Stimulated activated naive CD4-positive, alpha-beta T cell (primary cell): ENCODE data around the gene CYB561A3.

Source experiments
- DNase-seq, 6 experiments: peaks; one replicate each; lab custom pipeline; 2025; lab: John Stamatoyannopoulos, UW

The CYB561A3 gene

GRCh38 chr11:61325649-61326414 is 35.9 kb downstream of the CYB561A3 start:
- no peak for DNase-seq

GRCh38 chr11:61315260-61315659 is 46.4 kb downstream of the CYB561A3 start:
- no peak for DNase-seq

- no peak for DNase-seq
These were observed 50.9 kb downstream of the CYB561A3 start for GRCh38 chr11:61310749-61311148.

- DNase-seq: no peak
These were observed 51.9 kb downstream of the CYB561A3 start for GRCh38 chr11:61309739-61310138.

GRCh38 chr11:61309141-61309540 is 52.5 kb downstream of the CYB561A3 start:
- DNase-seq: no peak

- no peak for DNase-seq
These were observed 54.3 kb downstream of the CYB561A3 start for GRCh38 chr11:61307354-61307753.

GRCh38 chr11:61306221-61306620 is 55.5 kb downstream of the CYB561A3 start:
- no peak for DNase-seq

GRCh38 chr11:61305417-61305816 is 56.3 kb downstream of the CYB561A3 start:
- DNase-seq: no peak

GRCh38 chr11:61303725-61304124 is 58.0 kb downstream of the CYB561A3 start:
- DNase-seq: no peak

GRCh38 chr11:61302550-61302949 is 59.1 kb downstream of the CYB561A3 start:
- no peak for DNase-seq
